22Rv1 (cell line): ENCODE measurements around the gene ERICH3.

Experiments used
- ZFX ChIP-seq: fragments of 450-650 bp; IDR thresholded peaks from 2 replicates; pipeline ENCODE4 v1.6.1; 2017; ENCODE audit warnings: antibody characterized with exemption, borderline replicate concordance
- TF ChIP-seq, protein P1 (sequence below): fragments of 450-650 bp; IDR thresholded peaks from 2 replicates; pipeline ENCODE4 v1.5.1; 2017; ENCODE audit warnings: mild to moderate bottlenecking

DNA sequence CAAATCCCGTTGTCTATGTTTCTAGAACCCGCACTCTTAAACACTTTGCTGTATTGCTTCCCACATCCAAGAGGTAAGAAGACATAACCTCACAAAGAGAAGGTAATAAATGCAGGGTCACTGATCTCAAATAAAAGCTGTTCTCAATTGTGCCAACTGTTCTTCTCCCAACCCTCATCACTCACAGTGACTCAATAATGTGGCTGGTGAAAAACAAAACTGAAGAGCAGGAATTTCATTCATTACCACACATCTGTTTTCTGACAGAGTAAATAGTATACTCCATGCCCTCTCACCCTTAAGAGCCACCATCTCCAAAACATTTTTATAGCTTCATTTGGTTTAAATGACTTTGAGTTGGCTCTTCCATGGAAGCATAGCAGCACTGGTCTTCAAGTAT lies 6.2 kb upstream of the ERICH3 start:
- TF ChIP-seq, protein P1, sequence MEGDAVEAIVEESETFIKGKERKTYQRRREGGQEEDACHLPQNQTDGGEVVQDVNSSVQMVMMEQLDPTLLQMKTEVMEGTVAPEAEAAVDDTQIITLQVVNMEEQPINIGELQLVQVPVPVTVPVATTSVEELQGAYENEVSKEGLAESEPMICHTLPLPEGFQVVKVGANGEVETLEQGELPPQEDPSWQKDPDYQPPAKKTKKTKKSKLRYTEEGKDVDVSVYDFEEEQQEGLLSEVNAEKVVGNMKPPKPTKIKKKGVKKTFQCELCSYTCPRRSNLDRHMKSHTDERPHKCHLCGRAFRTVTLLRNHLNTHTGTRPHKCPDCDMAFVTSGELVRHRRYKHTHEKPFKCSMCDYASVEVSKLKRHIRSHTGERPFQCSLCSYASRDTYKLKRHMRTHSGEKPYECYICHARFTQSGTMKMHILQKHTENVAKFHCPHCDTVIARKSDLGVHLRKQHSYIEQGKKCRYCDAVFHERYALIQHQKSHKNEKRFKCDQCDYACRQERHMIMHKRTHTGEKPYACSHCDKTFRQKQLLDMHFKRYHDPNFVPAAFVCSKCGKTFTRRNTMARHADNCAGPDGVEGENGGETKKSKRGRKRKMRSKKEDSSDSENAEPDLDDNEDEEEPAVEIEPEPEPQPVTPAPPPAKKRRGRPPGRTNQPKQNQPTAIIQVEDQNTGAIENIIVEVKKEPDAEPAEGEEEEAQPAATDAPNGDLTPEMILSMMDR, result no peak
- TF ChIP-seq ZFX, result no peak
